HepG2 (cell line): ENCODE measurements around the gene AHCY. TPM values are rescaled to one million over a fixed set of nuclear protein-coding genes. Genes with fewer than 3 reads are reported as not detected.

Source experiments
- ARID5B ChIP-seq: IDR thresholded peaks from 2 replicates; pipeline ENCODE4 v1.4.0; 2020; ENCODE audit warnings: mild to moderate bottlenecking, missing genetic modification reagents
- ATF1 ChIP-seq: IDR thresholded peaks from 2 replicates; pipeline ENCODE4 v1.6.1; 2016; ENCODE audit warnings: mild to moderate bottlenecking, control low read depth
- ATF4 ChIP-seq, 2 experiments: fragments of 450-650 bp in 1 of 2; sonication (generic) in 1 of 2; formaldehyde crosslinking; IDR thresholded peaks; 2 replicates each; pipeline versions ENCODE4 v1.5.0 to v1.8.0; 2020 to 2022; ENCODE audit warnings: mild to moderate bottlenecking in 1 of 2, missing genetic modification reagents in 1 of 2
- CEBPG ChIP-seq: IDR thresholded peaks from 2 replicates; pipeline ENCODE4 v1.6.1; 2016
- FLYWCH1 ChIP-seq: sonication (generic); formaldehyde crosslinking; IDR thresholded peaks from 2 replicates; pipeline ENCODE4 v1.8.1; 2023; ENCODE audit warnings: mild to moderate bottlenecking, missing genetic modification reagents
- HIVEP1 ChIP-seq: sonication (generic); formaldehyde crosslinking; IDR thresholded peaks from 2 replicates; pipeline ENCODE4 v1.4.0; 2020; ENCODE audit warnings: mild to moderate bottlenecking, missing genetic modification reagents
- MEIS2 ChIP-seq: sonication (generic); formaldehyde crosslinking; IDR thresholded peaks from 2 replicates; pipeline ENCODE4 v1.9.0; 2021; ENCODE audit warnings: mild to moderate bottlenecking, missing genetic modification reagents
- RARA ChIP-seq: IDR thresholded peaks from 2 replicates; pipeline ENCODE4 v1.6.1; 2016; ENCODE audit warnings: missing genetic modification reagents, missing compliant biosample characterization
- SMYD3 ChIP-seq: sonication (generic); formaldehyde crosslinking; IDR thresholded peaks from 2 replicates; pipeline ENCODE4 v1.8.1; 2023; ENCODE audit warnings: mild to moderate bottlenecking, missing genetic modification reagents
- SOX6 ChIP-seq, 2 experiments: fragments of 450-650 bp in 1 of 2; sonication (generic) in 1 of 2; formaldehyde crosslinking in 1 of 2; IDR thresholded peaks; 2 replicates each; pipeline versions ENCODE4 v1.4.0 to v1.6.1; 2017 to 2020; ENCODE audit warnings: antibody characterized with exemption in 1 of 2, mild to moderate bottlenecking in 1 of 2, missing genetic modification reagents in 1 of 2
- ZBTB7B ChIP-seq: sonication (generic); formaldehyde crosslinking; IDR thresholded peaks from 2 replicates; pipeline ENCODE4 v1.4.0; 2020; ENCODE audit warnings: missing genetic modification reagents
- ZNF564 ChIP-seq: sonication (generic); formaldehyde crosslinking; IDR thresholded peaks from 2 replicates; pipeline ENCODE4 v1.8.1; 2023; ENCODE audit warnings: mild to moderate bottlenecking, missing genetic modification reagents
- ZNF678 ChIP-seq: sonication (generic); formaldehyde crosslinking; IDR thresholded peaks from 2 replicates; pipeline ENCODE4 v1.4.0; 2020; ENCODE audit warnings: mild to moderate bottlenecking, missing genetic modification reagents
- ZNF775 ChIP-seq: sonication (generic); formaldehyde crosslinking; IDR thresholded peaks from 2 replicates; pipeline ENCODE4 v1.4.0; 2020; ENCODE audit warnings: missing genetic modification reagents, mild to moderate bottlenecking, moderate library complexity, borderline replicate concordance
- ZSCAN31 ChIP-seq: sonication (generic); formaldehyde crosslinking; IDR thresholded peaks from 2 replicates; pipeline ENCODE4 v1.5.0; 2020; ENCODE audit warnings: low read depth, mild to moderate bottlenecking, missing genetic modification reagents
- polyA plus RNA-seq, 8 experiments: library from polyadenylated mRNA; depleted of rRNA in 3 of 8; stranded (reverse) in 7 of 8; unstranded in 1 of 8; fragments of >200 nt; fragmentation: Illumina TruSeq in 4 of 8; extraction: Trizol in 4 of 8; gene quantifications; 2 replicates each; pipeline versions ENCODE4 v1.2.1 to v1.2.3, GENCODE V29; 2011 to 2016; ENCODE audit warnings: low read depth in 4 of 8, missing spikeins in 1 of 8, mixed read lengths in 1 of 8; ENCODE audit not compliant: insufficient read depth in 1 of 8
- total RNA-seq, 5 experiments: library from RNA; depleted of rRNA; stranded (reverse); fragments of >200 nt; fragmentation: Illumina TruSeq; extraction: Trizol; gene quantifications; 2 replicates each; pipeline ENCODE4 v1.2.3, GENCODE V29; 2016; ENCODE audit warnings: low read depth in 1 of 5
- TF ChIP-seq, protein P1 (sequence below): sonication (generic); formaldehyde crosslinking; IDR thresholded peaks from 2 replicates; pipeline ENCODE4 v1.4.0; 2020; ENCODE audit warnings: missing genetic modification reagents, borderline replicate concordance
- TF ChIP-seq, protein P2 (sequence below): sonication (generic); formaldehyde crosslinking; IDR thresholded peaks from 2 replicates; pipeline ENCODE4 v1.5.0; 2020; ENCODE audit warnings: mild to moderate bottlenecking, missing genetic modification reagents

The AHCY gene
- total and polyA plus RNA-seq, 2 of the 13 experiments (the other 11 are each of a cell fraction or from before 2014, with no cell fraction given) = 407 to 419 TPM

DNA sequence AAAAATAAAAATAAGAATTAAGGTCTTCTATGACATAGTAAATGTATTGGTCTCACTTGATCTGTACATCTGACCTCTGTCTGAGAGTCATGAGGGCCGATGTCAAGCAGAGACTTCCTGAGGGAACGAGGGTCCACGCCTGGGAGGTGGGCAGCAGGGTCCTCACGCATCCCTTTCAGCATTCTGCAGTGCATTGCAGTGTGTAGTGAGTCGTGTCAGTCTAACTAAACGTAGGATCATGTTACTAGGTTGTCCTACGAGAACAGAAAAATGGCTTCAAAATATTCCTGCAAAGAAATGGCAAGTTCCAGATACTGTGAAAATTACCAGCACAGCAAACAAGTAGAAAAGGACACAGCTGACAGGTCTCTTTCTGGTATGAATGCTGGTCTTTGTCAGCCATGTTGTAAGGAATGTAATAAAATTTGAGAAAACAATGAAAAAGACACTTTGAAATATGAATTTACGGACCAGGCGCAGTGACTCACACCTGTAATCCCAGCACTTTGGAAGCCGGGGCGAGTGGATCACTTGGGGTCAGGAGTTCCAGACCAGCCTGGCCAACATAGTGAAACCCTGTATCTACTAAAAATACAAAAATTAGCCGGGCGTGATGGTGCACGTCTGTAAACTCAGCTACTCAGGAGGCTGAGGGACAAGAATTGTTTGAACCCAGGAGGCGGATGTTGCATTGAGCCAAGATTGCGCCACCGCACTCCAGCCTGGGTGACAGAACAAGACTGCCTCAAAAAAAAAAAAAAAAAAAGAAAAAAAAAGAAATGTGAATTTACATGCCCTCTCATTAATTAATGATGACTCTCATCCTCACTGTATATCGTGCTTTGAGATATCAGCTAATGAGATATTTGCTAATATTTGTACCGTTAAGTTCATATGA, 2.4 kb upstream of the AHCY start (continued):
- TF ChIP-seq HIVEP1 (CRISPR knock-in tag) = no peak
- TF ChIP-seq MEIS2 (CRISPR knock-in tag) = no peak
- 0 out of 2 replicates have a peak, but pooled peaks have one; percentile 43 for TF ChIP-seq ZNF678 (CRISPR knock-in tag)
- TF ChIP-seq ATF4 (CRISPR knock-in tag; IDR thresholded peaks at IDR 0.05) = peak in 1 of 2 experiments; percentile 42; a peak in 1 of 4 replicates
- TF ChIP-seq, protein P1, sequence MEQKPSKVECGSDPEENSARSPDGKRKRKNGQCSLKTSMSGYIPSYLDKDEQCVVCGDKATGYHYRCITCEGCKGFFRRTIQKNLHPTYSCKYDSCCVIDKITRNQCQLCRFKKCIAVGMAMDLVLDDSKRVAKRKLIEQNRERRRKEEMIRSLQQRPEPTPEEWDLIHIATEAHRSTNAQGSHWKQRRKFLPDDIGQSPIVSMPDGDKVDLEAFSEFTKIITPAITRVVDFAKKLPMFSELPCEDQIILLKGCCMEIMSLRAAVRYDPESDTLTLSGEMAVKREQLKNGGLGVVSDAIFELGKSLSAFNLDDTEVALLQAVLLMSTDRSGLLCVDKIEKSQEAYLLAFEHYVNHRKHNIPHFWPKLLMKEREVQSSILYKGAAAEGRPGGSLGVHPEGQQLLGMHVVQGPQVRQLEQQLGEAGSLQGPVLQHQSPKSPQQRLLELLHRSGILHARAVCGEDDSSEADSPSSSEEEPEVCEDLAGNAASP = 0 out of 2 replicates have a peak, but pooled peaks have one; percentile 23
- TF ChIP-seq ZBTB7B (CRISPR knock-in tag) = peak; percentile 31; the same call in 1 of the 2 replicates
- TF ChIP-seq, protein P2, sequence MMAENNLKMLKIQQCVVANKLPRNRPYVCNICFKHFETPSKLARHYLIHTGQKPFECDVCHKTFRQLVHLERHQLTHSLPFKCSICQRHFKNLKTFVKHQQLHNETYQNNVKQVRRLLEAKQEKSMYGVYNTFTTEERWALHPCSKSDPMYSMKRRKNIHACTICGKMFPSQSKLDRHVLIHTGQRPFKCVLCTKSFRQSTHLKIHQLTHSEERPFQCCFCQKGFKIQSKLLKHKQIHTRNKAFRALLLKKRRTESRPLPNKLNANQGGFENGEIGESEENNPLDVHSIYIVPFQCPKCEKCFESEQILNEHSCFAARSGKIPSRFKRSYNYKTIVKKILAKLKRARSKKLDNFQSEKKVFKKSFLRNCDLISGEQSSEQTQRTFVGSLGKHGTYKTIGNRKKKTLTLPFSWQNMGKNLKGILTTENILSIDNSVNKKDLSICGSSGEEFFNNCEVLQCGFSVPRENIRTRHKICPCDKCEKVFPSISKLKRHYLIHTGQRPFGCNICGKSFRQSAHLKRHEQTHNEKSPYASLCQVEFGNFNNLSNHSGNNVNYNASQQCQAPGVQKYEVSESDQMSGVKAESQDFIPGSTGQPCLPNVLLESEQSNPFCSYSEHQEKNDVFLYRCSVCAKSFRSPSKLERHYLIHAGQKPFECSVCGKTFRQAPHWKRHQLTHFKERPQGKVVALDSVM (CRISPR knock-in tag) = peak; percentile 63
- TF ChIP-seq SMYD3 (CRISPR knock-in tag) = no peak
- no peak for TF ChIP-seq RARA
- TF ChIP-seq ZSCAN31 (CRISPR knock-in tag) = 0 out of 2 replicates have a peak, but pooled peaks have one; percentile 21
- TF ChIP-seq ZNF564 = no peak
- 0 out of 2 replicates have a peak, but pooled peaks have one; percentile 27 for TF ChIP-seq ATF1
- TF ChIP-seq ZNF775 (CRISPR knock-in tag) = no peak
- TF ChIP-seq SOX6 (IDR thresholded peaks at IDR 0.05) = no peak
- peak; percentile 50; the same call in 1 of the 2 replicates for TF ChIP-seq SOX6 (CRISPR knock-in tag; IDR thresholded peaks at IDR 0.05)
- 0 out of 2 replicates have a peak, but pooled peaks have one; percentile 12 for TF ChIP-seq FLYWCH1 (CRISPR knock-in tag)
- TF ChIP-seq CEBPG (CRISPR knock-in tag) = peak; percentile 80
- peak; percentile 6; the same call in 1 of the 2 replicates for TF ChIP-seq ARID5B
